Adrenal gland (tissue), 5 donors: ENCODE data around the gene CRTAP.

Experiments
- POLR2A ChIP-seq, 2 donors: fragments of 450-650 bp; IDR thresholded peaks; one replicate each; pipeline ENCODE4 v1.6.1; 2017; ENCODE audit warnings: antibody characterized with exemption in 2 of 2, mild to moderate bottlenecking in 2 of 2, moderate library complexity in 1 of 2
- TF ChIP-seq, protein P1 (sequence below), 6 experiments: fragments of 450-650 bp in 4 of 6; fragments of 200-600 bp in 2 of 6; sonication (generic) in 1 of 6; IDR thresholded peaks; 1 replicate in 5 of 6; 2 replicates in 1 of 6; pipeline versions ENCODE4 v1.5.1 to v1.8.0; 2016 to 2021; ENCODE audit warnings: antibody characterized with exemption in 6 of 6, mild to moderate bottlenecking in 2 of 6, moderate library complexity in 1 of 6
- donor health status: DM: no; HTN: no; CAD: no.

DNA sequence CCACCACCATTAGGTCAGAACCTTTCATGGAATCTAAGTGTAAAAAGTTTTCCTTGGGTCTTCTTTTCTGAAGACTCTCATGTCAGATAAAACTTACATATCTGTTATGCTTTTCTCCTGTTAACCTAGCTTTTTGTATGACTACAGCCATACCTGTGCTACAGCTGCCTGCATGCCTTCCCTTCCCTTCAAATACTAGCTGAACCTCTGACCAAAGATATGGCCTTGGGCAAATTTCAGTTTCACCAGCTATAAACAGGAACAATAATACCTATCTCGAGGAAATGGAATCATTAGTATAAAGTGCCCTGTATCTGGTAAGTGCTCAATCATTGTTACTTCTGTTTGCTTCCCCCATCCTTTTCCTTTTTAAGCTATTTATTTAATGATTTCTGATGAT, 41.9 kb upstream of the CRTAP start:
- TF ChIP-seq, protein P1, sequence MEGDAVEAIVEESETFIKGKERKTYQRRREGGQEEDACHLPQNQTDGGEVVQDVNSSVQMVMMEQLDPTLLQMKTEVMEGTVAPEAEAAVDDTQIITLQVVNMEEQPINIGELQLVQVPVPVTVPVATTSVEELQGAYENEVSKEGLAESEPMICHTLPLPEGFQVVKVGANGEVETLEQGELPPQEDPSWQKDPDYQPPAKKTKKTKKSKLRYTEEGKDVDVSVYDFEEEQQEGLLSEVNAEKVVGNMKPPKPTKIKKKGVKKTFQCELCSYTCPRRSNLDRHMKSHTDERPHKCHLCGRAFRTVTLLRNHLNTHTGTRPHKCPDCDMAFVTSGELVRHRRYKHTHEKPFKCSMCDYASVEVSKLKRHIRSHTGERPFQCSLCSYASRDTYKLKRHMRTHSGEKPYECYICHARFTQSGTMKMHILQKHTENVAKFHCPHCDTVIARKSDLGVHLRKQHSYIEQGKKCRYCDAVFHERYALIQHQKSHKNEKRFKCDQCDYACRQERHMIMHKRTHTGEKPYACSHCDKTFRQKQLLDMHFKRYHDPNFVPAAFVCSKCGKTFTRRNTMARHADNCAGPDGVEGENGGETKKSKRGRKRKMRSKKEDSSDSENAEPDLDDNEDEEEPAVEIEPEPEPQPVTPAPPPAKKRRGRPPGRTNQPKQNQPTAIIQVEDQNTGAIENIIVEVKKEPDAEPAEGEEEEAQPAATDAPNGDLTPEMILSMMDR (IDR thresholded peaks at IDR 0.05) = no peak
- TF ChIP-seq POLR2A (IDR thresholded peaks at IDR 0.05) = no peak
